GM12878 (cell line): ENCODE data around the gene INCA1. TPM values are rescaled to one million over a fixed set of nuclear protein-coding genes. Genes with fewer than 3 reads are reported as not detected.

Source experiments
- ATAC-seq: fragments of 200-7000 bp; cut with Tn5 transposase; 3 replicates; pipeline ENCODE4 v1.9.1; 2020; ENCODE audit warnings: mild to moderate bottlenecking, moderate library complexity
- BruUV-seq: library from RNA; stranded (reverse); fragments of 400-500 nt; replicated peaks from 2 replicates; lab custom pipeline; 2021; lab: Mats Ljungman, UMichigan
- CTCF ChIA-PET: fragments of 300-600 bp; sonication (Branson Sonifier 250); formaldehyde crosslinking; extraction: SDS; loops from one replicate; lab custom pipeline; 2021; ENCODE audit warnings: inconsistent platforms; lab: Yijun Ruan, JAX
- POLR2A ChIA-PET: fragments of 350-600 bp; formaldehyde crosslinking; extraction: SDS; loops from one replicate; lab custom pipeline; 2021; ENCODE audit warnings: inconsistent platforms; lab: Charles Lee
- RAD21 ChIA-PET: fragments of 300-600 bp; sonication (Branson Sonifier 250); formaldehyde crosslinking; loops from one replicate; lab custom pipeline; 2023; ENCODE audit warnings: antibody characterized with exemption; ENCODE audit not compliant: unreplicated experiment; lab: Charles Lee
- SMC1A ChIA-PET: fragments of 300-600 bp; sonication (Branson Sonifier 250); formaldehyde crosslinking; loops from one replicate; lab custom pipeline; 2023; ENCODE audit not compliant: unreplicated experiment, uncharacterized antibody; lab: Charles Lee
- DNase-seq: peaks from one replicate; pipeline ENCODE4 v3.0.0-alpha.2; 2011; ENCODE audit warnings: low read depth, low spot score
- FAIRE-seq: peaks from 3 replicates; lab custom pipeline; 2011; peaks lifted over from hg19 to GRCh38; lab: Jason Lieb, UNC
- H2AFZ ChIP-seq: 2 replicates; pipeline ENCODE4 v1.6.0; 2011; ENCODE audit warnings: low read depth, low read length, control low read depth; ENCODE audit not compliant: control insufficient read depth
- H3K27ac ChIP-seq: 2 replicates; pipeline ENCODE4 v1.5.1; 2011; ENCODE audit warnings: control low read depth; ENCODE audit not compliant: control insufficient read depth, insufficient read depth
- H3K27me3 ChIP-seq, 2 experiments: replicated peaks in 1 of 2; 2 replicates each; pipeline versions ENCODE4 v1.6.0 to v1.6.1; 2011; ENCODE audit warnings: low read length in 1 of 2; ENCODE audit not compliant: control insufficient read depth in 2 of 2, insufficient read depth in 2 of 2
- H3K36me3 ChIP-seq, 2 experiments: 2 replicates each; pipeline ENCODE4 v1.5.1; 2011; ENCODE audit warnings: low read length in 1 of 2; ENCODE audit not compliant: control insufficient read depth in 2 of 2, insufficient read depth in 2 of 2
- H3K4me1 ChIP-seq: 2 replicates; pipeline ENCODE4 v1.6.1; 2011; ENCODE audit warnings: mild to moderate bottlenecking, low read length, moderate library complexity, mixed read lengths; ENCODE audit not compliant: control insufficient read depth, insufficient read depth
- H3K4me2 ChIP-seq: 2 replicates; pipeline ENCODE4 v1.6.0; 2011; ENCODE audit warnings: control low read depth; ENCODE audit not compliant: control insufficient read depth, insufficient read depth
- H3K4me3 ChIP-seq: fragments of 200-600 bp; sonication (generic); 2 replicates; pipeline ENCODE4 v1.5.1; 2016
- H3K79me2 ChIP-seq: 2 replicates; pipeline ENCODE4 v1.6.0; 2011; ENCODE audit warnings: low read length; ENCODE audit not compliant: control insufficient read depth, insufficient read depth
- H3K9ac ChIP-seq: 2 replicates; pipeline ENCODE4 v1.8.0; 2011; ENCODE audit warnings: low read length, control low read depth, mixed read lengths; ENCODE audit not compliant: control insufficient read depth, insufficient read depth
- H3K9me3 ChIP-seq: replicated peaks from 3 replicates; pipeline ENCODE4 v1.5.1; 2011; ENCODE audit warnings: mild to moderate bottlenecking, low read length; ENCODE audit not compliant: control insufficient read depth, insufficient read depth
- H4K20me1 ChIP-seq: 2 replicates; pipeline ENCODE4 v1.6.0; 2011; ENCODE audit not compliant: control insufficient read depth, insufficient read depth
- CREM ChIP-seq: IDR thresholded peaks from 2 replicates; pipeline ENCODE4 v1.6.1; 2014; ENCODE audit warnings: antibody characterized with exemption, low read depth
- DPF2 ChIP-seq: fragments of 450-650 bp; IDR thresholded peaks from 2 replicates; pipeline ENCODE4 v1.6.1; 2017; ENCODE audit warnings: mild to moderate bottlenecking
- FOXM1 ChIP-seq: IDR thresholded peaks from 2 replicates; pipeline ENCODE4 v1.6.1; 2012; ENCODE audit warnings: low read depth, mild to moderate bottlenecking, inconsistent platforms, low read length, moderate library complexity
- HCFC1 ChIP-seq: fragments of 150-350 bp; IDR thresholded peaks from 2 replicates; pipeline ENCODE4 v1.6.1; 2014; ENCODE audit warnings: low read length
- HDAC6 ChIP-seq: fragments of 200-600 bp; sonication (generic); IDR thresholded peaks from one replicate; pipeline ENCODE4 v1.8.0; 2017; ENCODE audit warnings: antibody characterized with exemption; ENCODE audit not compliant: unreplicated experiment
- MXI1 ChIP-seq: fragments of 150-350 bp; IDR thresholded peaks from 2 replicates; pipeline ENCODE4 v1.6.1; 2011; ENCODE audit warnings: low read depth, mild to moderate bottlenecking, inconsistent platforms, low read length, improper control_type of control experiment
- POLR2AphosphoS2 ChIP-seq: IDR thresholded peaks from 2 replicates; pipeline ENCODE4 v1.6.1; 2011; ENCODE audit warnings: low read depth, mild to moderate bottlenecking, low read length, improper control_type of control experiment, moderate library complexity
- RUNX3 ChIP-seq: IDR thresholded peaks from 2 replicates; pipeline ENCODE4 v1.6.1; 2012; ENCODE audit warnings: low read length, inconsistent platforms
- SMC3 ChIP-seq: IDR thresholded peaks from 2 replicates; pipeline ENCODE4 v1.6.1; 2011; ENCODE audit warnings: low read length, improper control_type of control experiment, borderline replicate concordance
- SREBF1 ChIP-seq: IDR thresholded peaks from 2 replicates; pipeline ENCODE4 v1.6.1; 2012; ENCODE audit warnings: mild to moderate bottlenecking, low read length
- WGBS: methylation state at CpG from one replicate; pipeline ENCODE4 v1.1.6; 2016; ENCODE audit warnings: low lambda C conversion rate; ENCODE audit not compliant: insufficient replicate concordance, insufficient coverage; ENCODE audit errors: missing lambda C conversion rate; 5-methylcytosine and 5-hydroxymethylcytosine counted together
- in situ Hi-C: fragments of 300-500 bp; cut with MboI; formaldehyde crosslinking; loops from 9 replicates; pipeline ENCODE4 v1.14.3; 2018; ENCODE audit warnings: mixed read lengths
- intact Hi-C: fragments of 100-400 bp; cut with micrococcal nuclease; formaldehyde crosslinking; loops from one replicate; pipeline ENCODE4 v1.14.2; 2022; ENCODE audit not compliant: unreplicated experiment
- polyA plus RNA-seq, 11 experiments: library from polyadenylated mRNA; depleted of rRNA in 4 of 11; unstranded in 6 of 11; stranded (reverse) in 5 of 11; fragments of >200 nt; fragmentation: Nextera tagmentation in 4 of 11; fragmentation: Illumina TruSeq in 1 of 11; extraction: Ambion mirVana in 4 of 11; extraction: Trizol in 1 of 11; gene quantifications; 1 replicate in 1 of 11; 2 replicates in 10 of 11; pipeline versions ENCODE4 v1.2.1 to v1.2.3, GENCODE V29; 2011 to 2016; ENCODE audit warnings: inconsistent platforms in 2 of 11, missing spikeins in 2 of 11, low read depth in 1 of 11
- total RNA-seq, 4 experiments: library from RNA; depleted of rRNA in 3 of 4; stranded (reverse); fragments of >200 nt in 3 of 4; fragmentation: Illumina TruSeq in 1 of 4; extraction: Trizol in 1 of 4; gene quantifications; 2 replicates each; pipeline versions ENCODE4 v1.2.1 to v1.2.3, GENCODE V29; 2013 to 2021
- TF ChIP-seq, protein P1 (sequence below): IDR thresholded peaks from 2 replicates; pipeline ENCODE4 v1.6.1; 2011; ENCODE audit warnings: low read depth, mild to moderate bottlenecking, low read length, moderate library complexity, borderline replicate concordance; ENCODE audit errors: extremely low read depth
- TF ChIP-seq, protein P2 (sequence below): fragments of 450-650 bp; IDR thresholded peaks from 2 replicates; pipeline ENCODE4 v1.6.1; 2016; ENCODE audit warnings: mild to moderate bottlenecking
- TF ChIP-seq, protein P3 (sequence below): fragments of 450-650 bp; IDR thresholded peaks from 2 replicates; pipeline ENCODE4 v1.6.1; 2016; ENCODE audit warnings: mild to moderate bottlenecking, moderate library complexity, borderline replicate concordance

The INCA1 gene
- total and polyA plus RNA-seq, 10 of the 15 experiments (the other 5 are each of a cell fraction or from before 2014, with no cell fraction given) = 0.19 to 1.8 (median 0.45) TPM

DNA sequence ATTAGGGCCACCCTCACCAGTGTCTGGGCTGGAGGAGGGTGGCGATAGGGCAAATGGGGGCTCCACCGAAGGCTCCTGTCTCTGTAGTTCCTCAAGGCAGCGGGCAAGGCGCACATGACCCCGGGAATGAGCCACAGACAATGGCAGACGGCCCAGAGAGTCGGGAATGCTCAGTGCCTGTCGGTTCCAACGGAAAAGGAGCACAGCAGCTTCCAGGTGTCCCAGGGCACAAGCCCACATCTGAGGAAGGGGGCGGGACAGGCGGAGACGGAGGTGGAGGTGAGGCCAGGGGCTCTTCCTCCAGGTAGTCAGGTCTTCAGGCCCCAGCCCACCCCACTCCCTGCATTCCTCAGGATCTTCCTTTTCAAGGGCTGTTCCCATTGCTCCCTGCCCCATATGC lies 24.6 kb downstream of the INCA1 start:
- no peak overlapping the region for H3K9ac ChIP-seq
- no peak overlapping the region for H3K4me3 ChIP-seq
- POLR2A ChIA-PET = no interaction called here
- TF ChIP-seq SMC3 = no peak
- no peak for TF ChIP-seq MXI1
- no peak for TF ChIP-seq RUNX3
- no peak for TF ChIP-seq CREM
- no peak for TF ChIP-seq SREBF1
- RAD21 ChIA-PET = no interaction called here
- SMC1A ChIA-PET = no interaction called here
- 94% methylated on average over 12 of the region's 12 CpGs for WGBS
- ATAC-seq (no peak), FAIRE-seq (no peak), DNase-seq (no peak)
- no peaks in the 10 kb centered on the region for H4K20me1 ChIP-seq
- peaks cover 16% of the 10 kb centered on the region for H3K79me2 ChIP-seq
- no peaks in the 10 kb centered on the region for H3K27me3 ChIP-seq
- H3K27ac ChIP-seq = no peak overlapping the region
- H3K36me3 ChIP-seq = peaks cover 17 to 18% of the 10 kb centered on the region in 2 experiments; a peak in 3 of 4 replicates
- H3K9me3 ChIP-seq = no peaks in the 10 kb centered on the region
- intact Hi-C loops (no loop called here), in situ Hi-C loops (no loop called here)
- BruUV-seq = no TSS peak
- no peak overlapping the region for H2AFZ ChIP-seq
- H3K4me1 ChIP-seq = peaks cover 11% of the 10 kb centered on the region
- no peak overlapping the region for H3K4me2 ChIP-seq
- CTCF ChIA-PET = interaction anchor here (2.8 kb wide), 1 partner anchor 90 kb away, joined by 11 read pairs; no protein-coding TSS in a partner anchor

DNA sequence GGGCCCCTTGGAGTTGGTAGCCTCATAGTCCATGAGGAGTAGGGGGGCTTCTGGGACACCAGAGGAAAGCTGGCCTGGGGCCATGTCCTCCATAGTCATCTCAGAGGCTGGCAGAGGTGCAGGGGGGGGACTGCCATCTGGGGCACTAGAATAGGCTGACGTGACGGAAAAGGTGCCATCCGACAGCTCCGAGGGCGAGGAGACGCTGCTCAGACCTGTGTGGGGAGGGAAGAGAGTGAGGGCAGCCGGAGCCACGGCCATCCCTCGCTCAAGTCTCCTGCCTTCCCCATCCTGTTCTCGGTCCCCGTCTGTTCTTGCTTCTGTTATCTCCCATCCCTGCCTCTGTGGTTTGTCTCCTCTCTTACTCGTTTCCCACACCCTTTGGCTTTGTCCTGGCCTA lies 25.0 kb downstream of the INCA1 start:
- no peak overlapping the region for H3K4me2 ChIP-seq
- POLR2A ChIA-PET = no interaction called here
- peaks cover 13 to 18% of the 10 kb centered on the region in 2 experiments; a peak in 3 of 4 replicates for H3K36me3 ChIP-seq
- no peaks in the 10 kb centered on the region for H4K20me1 ChIP-seq
- H3K27ac ChIP-seq = no peak overlapping the region
- peaks cover 16% of the 10 kb centered on the region for H3K79me2 ChIP-seq
- ATAC-seq = no peak
- RAD21 ChIA-PET = no interaction called here
- intact Hi-C loops = no loop called here
- in situ Hi-C loops = no loop called here
- DNase-seq = no peak
- no peak overlapping the region for H2AFZ ChIP-seq
- no peak overlapping the region for H3K4me3 ChIP-seq
- H3K9ac ChIP-seq = no peak overlapping the region
- peaks cover 11% of the 10 kb centered on the region for H3K4me1 ChIP-seq
- SMC1A ChIA-PET = interaction anchor here (2.7 kb wide), 1 partner anchor 63 kb away, joined by 9 read pairs; no protein-coding TSS in a partner anchor
- CTCF ChIA-PET = no interaction called here
- no TSS peak for BruUV-seq
- WGBS = 94% methylated on average over 12 of the region's 12 CpGs
- no peaks in the 10 kb centered on the region for H3K9me3 ChIP-seq
- H3K27me3 ChIP-seq = no peaks in the 10 kb centered on the region
- no peak for FAIRE-seq
- no peak for TF ChIP-seq HCFC1
- TF ChIP-seq, protein P1, sequence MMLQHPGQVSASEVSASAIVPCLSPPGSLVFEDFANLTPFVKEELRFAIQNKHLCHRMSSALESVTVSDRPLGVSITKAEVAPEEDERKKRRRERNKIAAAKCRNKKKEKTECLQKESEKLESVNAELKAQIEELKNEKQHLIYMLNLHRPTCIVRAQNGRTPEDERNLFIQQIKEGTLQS = no peak
- no peak for TF ChIP-seq HDAC6
- TF ChIP-seq DPF2 = no peak
- TF ChIP-seq, protein P2, sequence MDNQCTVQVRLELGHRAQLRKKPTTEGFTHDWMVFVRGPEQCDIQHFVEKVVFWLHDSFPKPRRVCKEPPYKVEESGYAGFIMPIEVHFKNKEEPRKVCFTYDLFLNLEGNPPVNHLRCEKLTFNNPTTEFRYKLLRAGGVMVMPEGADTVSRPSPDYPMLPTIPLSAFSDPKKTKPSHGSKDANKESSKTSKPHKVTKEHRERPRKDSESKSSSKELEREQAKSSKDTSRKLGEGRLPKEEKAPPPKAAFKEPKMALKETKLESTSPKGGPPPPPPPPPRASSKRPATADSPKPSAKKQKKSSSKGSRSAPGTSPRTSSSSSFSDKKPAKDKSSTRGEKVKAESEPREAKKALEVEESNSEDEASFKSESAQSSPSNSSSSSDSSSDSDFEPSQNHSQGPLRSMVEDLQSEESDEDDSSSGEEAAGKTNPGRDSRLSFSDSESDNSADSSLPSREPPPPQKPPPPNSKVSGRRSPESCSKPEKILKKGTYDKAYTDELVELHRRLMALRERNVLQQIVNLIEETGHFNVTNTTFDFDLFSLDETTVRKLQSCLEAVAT = no peak
- no peak for TF ChIP-seq POLR2AphosphoS2
- TF ChIP-seq FOXM1 = no peak
- TF ChIP-seq, protein P3, sequence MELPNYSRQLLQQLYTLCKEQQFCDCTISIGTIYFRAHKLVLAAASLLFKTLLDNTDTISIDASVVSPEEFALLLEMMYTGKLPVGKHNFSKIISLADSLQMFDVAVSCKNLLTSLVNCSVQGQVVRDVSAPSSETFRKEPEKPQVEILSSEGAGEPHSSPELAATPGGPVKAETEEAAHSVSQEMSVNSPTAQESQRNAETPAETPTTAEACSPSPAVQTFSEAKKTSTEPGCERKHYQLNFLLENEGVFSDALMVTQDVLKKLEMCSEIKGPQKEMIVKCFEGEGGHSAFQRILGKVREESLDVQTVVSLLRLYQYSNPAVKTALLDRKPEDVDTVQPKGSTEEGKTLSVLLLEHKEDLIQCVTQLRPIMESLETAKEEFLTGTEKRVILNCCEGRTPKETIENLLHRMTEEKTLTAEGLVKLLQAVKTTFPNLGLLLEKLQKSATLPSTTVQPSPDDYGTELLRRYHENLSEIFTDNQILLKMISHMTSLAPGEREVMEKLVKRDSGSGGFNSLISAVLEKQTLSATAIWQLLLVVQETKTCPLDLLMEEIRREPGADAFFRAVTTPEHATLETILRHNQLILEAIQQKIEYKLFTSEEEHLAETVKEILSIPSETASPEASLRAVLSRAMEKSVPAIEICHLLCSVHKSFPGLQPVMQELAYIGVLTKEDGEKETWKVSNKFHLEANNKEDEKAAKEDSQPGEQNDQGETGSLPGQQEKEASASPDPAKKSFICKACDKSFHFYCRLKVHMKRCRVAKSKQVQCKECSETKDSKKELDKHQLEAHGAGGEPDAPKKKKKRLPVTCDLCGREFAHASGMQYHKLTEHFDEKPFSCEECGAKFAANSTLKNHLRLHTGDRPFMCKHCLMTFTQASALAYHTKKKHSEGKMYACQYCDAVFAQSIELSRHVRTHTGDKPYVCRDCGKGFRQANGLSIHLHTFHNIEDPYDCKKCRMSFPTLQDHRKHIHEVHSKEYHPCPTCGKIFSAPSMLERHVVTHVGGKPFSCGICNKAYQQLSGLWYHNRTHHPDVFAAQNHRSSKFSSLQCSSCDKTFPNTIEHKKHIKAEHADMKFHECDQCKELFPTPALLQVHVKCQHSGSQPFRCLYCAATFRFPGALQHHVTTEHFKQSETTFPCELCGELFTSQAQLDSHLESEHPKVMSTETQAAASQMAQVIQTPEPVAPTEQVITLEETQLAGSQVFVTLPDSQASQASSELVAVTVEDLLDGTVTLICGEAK = no peak
